ENCODE data around the gene ZNHIT2.
"Not testable (repeated sequence)": the region's sequence is repeated elsewhere in the genome, so short reads cannot be mapped to it uniquely, and the experiment has no call there.

The ZNHIT2 gene

GRCh38 chr11:65120831-65121230, 3.3 kb upstream of the ZNHIT2 start:
- no peak for DNase-seq (ENCODE audit: extremely low spot score)
- TF ChIP-seq TARDBP (IDR thresholded peaks at IDR 0.05) (no peak), FOXM1 (IDR thresholded peaks at IDR 0.05; ENCODE audit: borderline replicate concordance) (no peak), NFRKB (IDR thresholded peaks at IDR 0.05) (no peak), SP1 (IDR thresholded peaks at IDR 0.05) (no peak), BHLHE40 (IDR thresholded peaks at IDR 0.05; ENCODE audit: borderline replicate concordance) (no peak), ARNT (IDR thresholded peaks at IDR 0.05) (no peak), LEF1 (IDR thresholded peaks at IDR 0.05; ENCODE audit: borderline replicate concordance) (no peak), FOXK2 (IDR thresholded peaks at IDR 0.05) (no peak), CTBP1 (IDR thresholded peaks at IDR 0.05; ENCODE audit: borderline replicate concordance) (no peak), FOXA1 (IDR thresholded peaks at IDR 0.05) (no peak), ELF4 (IDR thresholded peaks at IDR 0.05) (no peak), SUZ12 (IDR thresholded peaks at IDR 0.05) (no peak), ZNF384 (IDR thresholded peaks at IDR 0.05) (no peak), HDGF (IDR thresholded peaks at IDR 0.05; ENCODE audit: borderline replicate concordance) (no peak)
- TF ChIP-seq, protein P1, sequence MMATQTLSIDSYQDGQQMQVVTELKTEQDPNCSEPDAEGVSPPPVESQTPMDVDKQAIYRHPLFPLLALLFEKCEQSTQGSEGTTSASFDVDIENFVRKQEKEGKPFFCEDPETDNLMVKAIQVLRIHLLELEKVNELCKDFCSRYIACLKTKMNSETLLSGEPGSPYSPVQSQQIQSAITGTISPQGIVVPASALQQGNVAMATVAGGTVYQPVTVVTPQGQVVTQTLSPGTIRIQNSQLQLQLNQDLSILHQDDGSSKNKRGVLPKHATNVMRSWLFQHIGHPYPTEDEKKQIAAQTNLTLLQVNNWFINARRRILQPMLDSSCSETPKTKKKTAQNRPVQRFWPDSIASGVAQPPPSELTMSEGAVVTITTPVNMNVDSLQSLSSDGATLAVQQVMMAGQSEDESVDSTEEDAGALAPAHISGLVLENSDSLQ (IDR thresholded peaks at IDR 0.05) = no peak
- ChIA-PET POLR2A (interaction anchor here (1.6 to 3.7 kb wide), 3 partner anchors 11 to 106 kb away, joined by 8 to 56 read pairs (median 13); partner anchors contain the start of genes ARL2 and SYVN1), CTCF (no interaction called here)

DNA sequence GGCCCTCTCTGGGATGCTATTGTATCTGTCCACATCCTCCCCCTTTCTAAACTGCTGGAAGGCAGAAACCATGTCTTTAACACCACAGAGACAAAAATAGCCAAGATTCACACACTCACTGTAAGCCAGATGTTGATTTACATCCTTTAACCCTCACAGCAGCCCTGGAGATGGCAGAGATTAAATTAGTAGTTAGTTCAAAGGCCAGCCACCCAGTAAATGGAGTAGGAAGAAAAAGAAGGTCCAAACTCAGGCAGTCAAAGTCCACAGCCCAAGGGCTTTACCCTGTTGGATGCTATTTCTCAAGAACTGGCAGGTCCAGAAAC, 2.1 kb upstream of the ZNHIT2 start:
- TF ChIP-seq BHLHE40 (IDR thresholded peaks at IDR 0.05; ENCODE audit: borderline replicate concordance) (no peak), HDGF (IDR thresholded peaks at IDR 0.05; ENCODE audit: borderline replicate concordance) (no peak)
- no peak for DNase-seq (ENCODE audit: extremely low spot score)
- ChIA-PET CTCF (no interaction called here), POLR2A (interaction anchor here (1.0 to 3.7 kb wide), 2 partner anchors 15 to 239 kb away, joined by 3 to 56 read pairs; partner anchors contain the start of gene SYVN1)

- DNase-seq (ENCODE audit: extremely low spot score) = not testable (repeated sequence)
- ChIA-PET POLR2A (interaction anchor here (1.0 to 2.5 kb wide), 2 partner anchors 16 to 238 kb away, joined by 3 to 13 read pairs; partner anchors contain the start of gene SYVN1), CTCF (interaction anchor here (0.5 to 0.7 kb wide), 2 partner anchors 13 to 43 kb away, joined by 3 read pairs; no protein-coding TSS in a partner anchor)
Observed at GRCh38 chr11:65118891-65119669, 1.6 kb upstream of the ZNHIT2 start.

DNA sequence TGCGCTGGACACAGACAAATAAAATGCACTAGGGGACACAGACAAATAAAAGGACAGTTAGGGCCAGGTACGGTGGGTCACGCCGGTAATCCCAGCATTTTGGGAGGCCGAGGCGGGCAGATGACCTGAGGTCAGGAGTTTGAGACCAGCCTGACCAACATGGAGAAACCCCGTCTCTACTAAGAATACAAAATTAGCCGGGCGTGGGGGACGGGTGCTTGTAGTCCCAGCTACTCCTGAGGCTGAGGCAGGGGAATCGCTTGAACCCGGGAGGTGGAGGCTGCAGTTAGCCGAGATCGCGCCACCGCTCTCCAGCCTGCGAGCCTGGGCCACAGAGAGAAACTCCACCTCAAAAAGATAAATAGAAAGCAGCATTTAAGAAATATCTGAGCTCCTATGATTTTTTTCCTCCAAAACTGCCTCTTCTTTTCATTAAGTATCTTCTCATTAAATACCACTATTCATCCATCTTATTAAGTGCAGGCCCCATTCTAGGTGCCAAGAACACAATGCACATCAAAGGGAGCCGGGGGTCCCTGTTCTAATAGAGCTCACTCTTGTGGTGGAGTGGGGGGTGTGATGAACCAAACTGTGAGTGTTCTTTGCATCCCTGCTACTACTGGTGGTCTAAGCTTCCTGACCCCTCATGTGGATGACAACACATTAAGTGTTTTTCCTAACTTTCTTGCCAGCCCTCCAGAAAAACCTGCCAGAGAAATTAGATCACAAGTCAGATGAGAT, 766 bp upstream of the ZNHIT2 start:
- DNase-seq (ENCODE audit: extremely low spot score) = no peak
- POLR2A ChIA-PET = interaction anchor here (0.9 to 2.5 kb wide), 8 partner anchors 10 to 316 kb away, joined by 3 to 13 read pairs (median 4); partner anchors contain the start of genes CAPN1 and SYVN1
- TF ChIP-seq FOXA1 (IDR thresholded peaks at IDR 0.05) (no peak), HDGF (IDR thresholded peaks at IDR 0.05; ENCODE audit: borderline replicate concordance) (no peak), CTBP1 (IDR thresholded peaks at IDR 0.05; ENCODE audit: borderline replicate concordance) (no peak), ZNF384 (IDR thresholded peaks at IDR 0.05) (no peak), LEF1 (IDR thresholded peaks at IDR 0.05; ENCODE audit: borderline replicate concordance) (no peak), ARNT (IDR thresholded peaks at IDR 0.05) (no peak), L3MBTL2 (conservative IDR thresholded peaks at IDR 0.05) (no peak), TARDBP (IDR thresholded peaks at IDR 0.05) (no peak), SUZ12 (IDR thresholded peaks at IDR 0.05) (no peak), ELF4 (IDR thresholded peaks at IDR 0.05) (no peak), FOXM1 (IDR thresholded peaks at IDR 0.05; ENCODE audit: borderline replicate concordance) (no peak), BHLHE40 (IDR thresholded peaks at IDR 0.05; ENCODE audit: borderline replicate concordance) (no peak), FOXK2 (IDR thresholded peaks at IDR 0.05) (no peak), SP1 (IDR thresholded peaks at IDR 0.05) (no peak), NFRKB (IDR thresholded peaks at IDR 0.05) (no peak)
- TF ChIP-seq, protein P1 (IDR thresholded peaks at IDR 0.05) = no peak
- CTCF ChIA-PET = interaction anchor here (0.5 to 0.7 kb wide), 2 partner anchors 12 to 42 kb away, joined by 3 read pairs; no protein-coding TSS in a partner anchor

- DNase-seq (ENCODE audit: extremely low spot score) = no peak
- ChIA-PET CTCF (interaction anchor here (0.6 to 1.1 kb wide), 3 partner anchors 91 to 229 kb away, joined by 3 to 8 read pairs (median 4); no protein-coding TSS in a partner anchor), POLR2A (interaction anchor here (0.7 to 2.5 kb wide), 11 partner anchors 9 to 267 kb away, joined by 3 to 13 read pairs (median 3); partner anchors contain the start of genes CAPN1, POLA2, SAC3D1 and SYVN1)
- TF ChIP-seq NFRKB (IDR thresholded peaks at IDR 0.05) = no peak
- TF ChIP-seq L3MBTL2 (conservative IDR thresholded peaks at IDR 0.05) = peak; percentile 94
Observed at GRCh38 chr11:65116370-65117205, 913 bp downstream of the ZNHIT2 start.

Measured in HEK293T (cell line).